GM12878 (cell line): ENCODE measurements around the gene OSBPL5.

Source experiments
- CREB1 ChIP-seq: IDR thresholded peaks from 2 replicates; pipeline ENCODE4 v1.6.1; 2012; ENCODE audit warnings: low read depth, mild to moderate bottlenecking, inconsistent platforms
- ELK1 ChIP-seq: IDR thresholded peaks from 2 replicates; pipeline ENCODE4 v1.6.1; 2012; ENCODE audit warnings: low read depth, low read length, improper control_type of control experiment
- EZH2 ChIP-seq: IDR thresholded peaks from 2 replicates; pipeline ENCODE4 v1.6.1; 2012; ENCODE audit warnings: low read depth, mild to moderate bottlenecking, control low read depth, inconsistent platforms, low read length, borderline replicate concordance; ENCODE audit not compliant: control insufficient read depth
- MTA2 ChIP-seq: fragments of 450-650 bp; IDR thresholded peaks from 2 replicates; pipeline ENCODE4 v1.6.1; 2016; ENCODE audit warnings: low read depth, mild to moderate bottlenecking, moderate library complexity
- POLR2A ChIP-seq: IDR thresholded peaks from 2 replicates; pipeline ENCODE4 v1.6.1; 2011; ENCODE audit warnings: low read depth, mild to moderate bottlenecking, low read length
- SREBF2 ChIP-seq: IDR thresholded peaks from 2 replicates; pipeline ENCODE4 v1.6.1; 2012; ENCODE audit warnings: mild to moderate bottlenecking, low read length
- YY1 ChIP-seq: IDR thresholded peaks from 2 replicates; pipeline ENCODE4 v1.6.1; 2011; ENCODE audit warnings: low read depth, mild to moderate bottlenecking, low read length
- ZSCAN29 ChIP-seq: fragments of 450-650 bp; IDR thresholded peaks from 2 replicates; pipeline ENCODE4 v1.6.1; 2017; ENCODE audit warnings: mild to moderate bottlenecking, moderate library complexity

DNA sequence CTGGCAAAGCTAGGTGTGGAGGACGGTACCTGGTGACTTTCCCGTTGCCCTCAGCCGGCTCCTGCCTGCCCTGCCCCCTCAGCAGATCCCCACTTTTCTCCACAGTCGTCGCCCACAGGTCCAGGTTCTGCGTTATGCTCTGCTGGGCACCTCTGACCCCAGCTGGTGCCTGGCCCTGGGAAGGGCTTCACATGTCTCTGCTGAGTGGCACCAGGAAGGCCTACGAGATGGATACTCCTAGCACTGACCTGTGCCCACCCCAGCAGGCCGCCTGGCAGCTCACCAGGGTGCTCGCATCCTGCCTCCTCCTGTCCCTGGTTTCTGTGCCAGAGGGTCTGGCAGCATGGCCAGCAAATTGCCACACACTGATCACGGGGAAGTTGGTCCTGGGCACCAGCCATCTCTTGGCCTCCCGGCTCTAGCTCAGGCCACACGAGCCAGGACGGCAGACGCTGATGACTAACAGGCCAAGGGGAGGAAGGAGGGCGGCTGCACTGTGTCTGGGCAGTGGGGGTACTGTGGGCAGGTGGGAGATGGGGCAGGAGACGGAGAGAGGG is 121.7 kb downstream of the OSBPL5 start:
- TF ChIP-seq MTA2: no peak
- TF ChIP-seq CREB1: no peak
- 0 out of 2 replicates have a peak, but pooled peaks have one; percentile 16 for TF ChIP-seq POLR2A
- no peak for TF ChIP-seq YY1
- no peak for TF ChIP-seq EZH2
- TF ChIP-seq SREBF2: no peak
- no peak for TF ChIP-seq ELK1
- no peak for TF ChIP-seq ZSCAN29
